ENCODE data around the gene AGRN.

Gene AGRN

DNA sequence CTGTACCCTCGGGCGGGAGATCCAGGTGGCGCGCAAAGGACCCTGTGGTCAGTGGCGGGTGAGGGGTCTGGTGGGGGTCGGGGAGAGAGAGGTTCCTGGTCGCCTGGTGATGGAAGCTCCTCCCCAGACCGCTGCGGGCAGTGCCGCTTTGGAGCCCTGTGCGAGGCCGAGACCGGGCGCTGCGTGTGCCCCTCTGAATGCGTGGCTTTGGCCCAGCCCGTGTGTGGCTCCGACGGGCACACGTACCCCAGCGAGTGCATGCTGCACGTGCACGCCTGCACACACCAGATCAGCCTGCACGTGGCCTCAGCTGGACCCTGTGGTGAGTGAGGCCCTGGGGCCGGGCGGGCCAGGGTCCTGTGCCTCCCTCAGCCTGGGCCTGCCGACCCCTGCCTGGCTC, 23.5 kb downstream of the AGRN start:
- Histone ChIP-seq H3K27ac (ENCODE audit: low read depth, low read length) (no peak overlapping the region), H3K36me3 (ENCODE audit: control insufficient read depth in 5 of 5, insufficient read depth in 5 of 5, low read length in 5 of 5) (peaks cover 0 to 31% (median 10%) of the 10 kb centered on the region in 5 donors), H3K9ac (ENCODE audit: low read length in 5 of 5) (no peak overlapping the region)

DNA sequence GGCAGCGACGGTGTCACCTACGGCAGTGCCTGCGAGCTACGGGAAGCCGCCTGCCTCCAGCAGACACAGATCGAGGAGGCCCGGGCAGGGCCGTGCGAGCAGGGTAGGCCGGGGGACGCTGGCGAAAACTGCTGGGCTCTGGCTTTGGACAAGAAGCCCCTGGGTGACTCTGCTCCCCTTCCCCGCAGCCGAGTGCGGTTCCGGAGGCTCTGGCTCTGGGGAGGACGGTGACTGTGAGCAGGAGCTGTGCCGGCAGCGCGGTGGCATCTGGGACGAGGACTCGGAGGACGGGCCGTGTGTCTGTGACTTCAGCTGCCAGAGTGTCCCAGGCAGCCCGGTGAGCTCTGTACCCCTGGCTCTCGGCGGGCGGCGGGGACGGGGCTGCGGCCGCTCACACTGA, 24.0 kb downstream of the AGRN start:
- Histone ChIP-seq H3K36me3 (ENCODE audit: control insufficient read depth in 5 of 5, insufficient read depth in 5 of 5, low read length in 5 of 5) (peaks cover 0 to 31% (median 10%) of the 10 kb centered on the region in 5 donors), H3K4me1 (ENCODE audit: control insufficient read depth in 5 of 5, insufficient read depth in 5 of 5, low read length in 5 of 5) (peaks cover 0 to 13% (median 10%) of the 10 kb centered on the region in 5 donors), H3K9me3 (ENCODE audit: control insufficient read depth in 5 of 5, low read length in 5 of 5) (no peaks in the 10 kb centered on the region), H3K4me3 (ENCODE audit: low read depth in 1 of 5, low read length in 5 of 5) (no peak overlapping the region), H3K27me3 (ENCODE audit: control insufficient read depth in 5 of 5, insufficient read depth in 4 of 5, low read length in 5 of 5) (peaks cover 3 to 14% (median 8%) of the 10 kb centered on the region in 5 donors), H3K9ac (ENCODE audit: low read length in 5 of 5) (no peak overlapping the region), H3K27ac (ENCODE audit: low read depth, low read length) (no peak overlapping the region)

More for the DNA sequence above, 23.5 kb downstream of the AGRN start:
- Histone ChIP-seq H3K27me3 (ENCODE audit: control insufficient read depth in 5 of 5, insufficient read depth in 4 of 5, low read length in 5 of 5) (peaks cover 7 to 19% (median 12%) of the 10 kb centered on the region in 5 donors), H3K4me3 (ENCODE audit: low read depth in 1 of 5, low read length in 5 of 5) (no peak overlapping the region), H3K9me3 (ENCODE audit: control insufficient read depth in 5 of 5, low read length in 5 of 5) (no peaks in the 10 kb centered on the region), H3K4me1 (ENCODE audit: control insufficient read depth in 5 of 5, insufficient read depth in 5 of 5, low read length in 5 of 5) (peaks cover 0 to 13% (median 10%) of the 10 kb centered on the region in 5 donors)

DNA sequence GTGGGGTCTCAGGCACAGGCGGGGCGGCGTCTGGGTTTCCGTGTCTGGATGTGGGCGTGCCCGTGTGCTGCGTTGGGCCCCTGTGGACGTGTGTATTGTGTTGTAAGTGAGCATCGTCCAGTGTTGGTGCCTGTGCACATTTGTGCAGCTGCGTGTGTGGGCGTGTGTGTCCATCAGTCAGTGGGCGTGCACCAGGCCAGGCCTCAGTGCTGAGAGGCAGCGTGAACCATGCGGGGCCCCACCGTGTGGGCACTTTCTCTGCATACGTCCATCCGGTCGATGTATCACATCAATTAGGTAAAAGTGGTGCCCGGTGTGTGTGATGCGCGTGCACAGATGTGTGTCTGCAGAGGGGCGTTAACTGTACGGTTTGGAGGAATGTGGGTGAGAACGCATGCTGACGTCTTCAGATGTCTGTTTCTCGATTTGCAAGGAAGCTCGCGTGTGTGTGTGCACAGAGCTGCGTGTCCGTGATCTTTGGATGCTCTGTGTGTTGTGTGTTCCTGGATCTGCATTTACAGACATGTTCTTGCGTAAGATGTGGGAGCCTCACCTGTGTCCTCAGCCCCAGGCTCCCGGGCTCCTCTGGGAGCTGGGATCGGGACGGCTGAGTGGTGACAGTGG, 24.6 kb downstream of the AGRN start:
- no peaks in the 10 kb centered on the region for H3K9me3 ChIP-seq (ENCODE audit: control insufficient read depth in 5 of 5, low read length in 5 of 5)
- H3K27ac ChIP-seq (ENCODE audit: low read depth, low read length), result no peak overlapping the region
- H3K27me3 ChIP-seq (ENCODE audit: control insufficient read depth in 5 of 5, insufficient read depth in 4 of 5, low read length in 5 of 5), result peaks cover 2 to 8% (median 5%) of the 10 kb centered on the region in 5 donors
- peaks cover 0 to 31% (median 10%) of the 10 kb centered on the region in 5 donors for H3K36me3 ChIP-seq (ENCODE audit: control insufficient read depth in 5 of 5, insufficient read depth in 5 of 5, low read length in 5 of 5)
- no peak overlapping the region for H3K4me3 ChIP-seq (ENCODE audit: low read depth in 1 of 5, low read length in 5 of 5)
- H3K9ac ChIP-seq (ENCODE audit: low read length in 5 of 5), result no peak overlapping the region
- H3K4me1 ChIP-seq (ENCODE audit: control insufficient read depth in 5 of 5, insufficient read depth in 5 of 5, low read length in 5 of 5), result peaks cover 0 to 11% (median 10%) of the 10 kb centered on the region in 5 donors

DNA sequence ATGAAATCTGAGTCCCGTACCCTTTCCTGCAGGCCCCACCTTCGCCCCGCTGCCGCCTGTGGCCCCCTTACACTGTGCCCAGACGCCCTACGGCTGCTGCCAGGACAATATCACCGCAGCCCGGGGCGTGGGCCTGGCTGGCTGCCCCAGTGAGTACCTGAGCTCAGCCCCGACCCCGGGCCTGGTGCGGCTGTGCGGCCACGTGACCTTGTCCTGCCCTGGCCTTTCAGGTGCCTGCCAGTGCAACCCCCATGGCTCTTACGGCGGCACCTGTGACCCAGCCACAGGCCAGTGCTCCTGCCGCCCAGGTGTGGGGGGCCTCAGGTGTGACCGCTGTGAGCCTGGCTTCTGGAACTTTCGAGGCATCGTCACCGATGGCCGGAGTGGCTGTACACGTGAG, 25.2 kb downstream of the AGRN start:
- Histone ChIP-seq H3K27me3 (ENCODE audit: control insufficient read depth in 5 of 5, insufficient read depth in 4 of 5, low read length in 5 of 5) (peaks cover 0 to 4% (median 0%) of the 10 kb centered on the region in 5 donors), H3K36me3 (ENCODE audit: control insufficient read depth in 5 of 5, insufficient read depth in 5 of 5, low read length in 5 of 5) (peaks cover 0 to 31% (median 10%) of the 10 kb centered on the region in 5 donors), H3K27ac (ENCODE audit: low read depth, low read length) (no peak overlapping the region), H3K4me3 (ENCODE audit: low read depth in 1 of 5, low read length in 5 of 5) (no peak overlapping the region), H3K9me3 (ENCODE audit: control insufficient read depth in 5 of 5, low read length in 5 of 5) (no peaks in the 10 kb centered on the region), H3K9ac (ENCODE audit: low read length in 5 of 5) (no peak overlapping the region), H3K4me1 (ENCODE audit: control insufficient read depth in 5 of 5, insufficient read depth in 5 of 5, low read length in 5 of 5) (peaks cover 0 to 5% (median 5%) of the 10 kb centered on the region in 5 donors)

DNA sequence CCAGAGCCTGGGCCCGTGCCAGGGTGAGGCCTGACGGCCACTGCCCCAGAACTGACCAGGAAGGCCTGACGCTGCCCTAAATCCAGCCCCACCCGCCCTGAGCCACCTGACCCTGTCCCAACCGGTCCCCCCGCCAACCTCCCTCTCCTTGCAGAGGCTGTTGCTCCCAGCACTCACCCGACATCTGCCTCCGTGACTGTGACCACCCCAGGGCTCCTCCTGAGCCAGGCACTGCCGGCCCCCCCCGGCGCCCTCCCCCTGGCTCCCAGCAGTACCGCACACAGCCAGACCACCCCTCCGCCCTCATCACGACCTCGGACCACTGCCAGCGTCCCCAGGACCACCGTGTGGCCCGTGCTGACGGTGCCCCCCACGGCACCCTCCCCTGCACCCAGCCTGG, 26.3 kb downstream of the AGRN start:
- Histone ChIP-seq H3K27ac (ENCODE audit: low read depth, low read length) (no peak overlapping the region), H3K9ac (ENCODE audit: low read length in 5 of 5) (no peak overlapping the region), H3K4me1 (ENCODE audit: control insufficient read depth in 5 of 5, insufficient read depth in 5 of 5, low read length in 5 of 5) (no peaks in the 10 kb centered on the region), H3K4me3 (ENCODE audit: low read depth in 1 of 5, low read length in 5 of 5) (no peak overlapping the region), H3K9me3 (ENCODE audit: control insufficient read depth in 5 of 5, low read length in 5 of 5) (no peaks in the 10 kb centered on the region), H3K36me3 (ENCODE audit: control insufficient read depth in 5 of 5, insufficient read depth in 5 of 5, low read length in 5 of 5) (peaks cover 0 to 38% (median 10%) of the 10 kb centered on the region in 5 donors), H3K27me3 (ENCODE audit: control insufficient read depth in 5 of 5, insufficient read depth in 4 of 5, low read length in 5 of 5) (no peaks in the 10 kb centered on the region)

DNA sequence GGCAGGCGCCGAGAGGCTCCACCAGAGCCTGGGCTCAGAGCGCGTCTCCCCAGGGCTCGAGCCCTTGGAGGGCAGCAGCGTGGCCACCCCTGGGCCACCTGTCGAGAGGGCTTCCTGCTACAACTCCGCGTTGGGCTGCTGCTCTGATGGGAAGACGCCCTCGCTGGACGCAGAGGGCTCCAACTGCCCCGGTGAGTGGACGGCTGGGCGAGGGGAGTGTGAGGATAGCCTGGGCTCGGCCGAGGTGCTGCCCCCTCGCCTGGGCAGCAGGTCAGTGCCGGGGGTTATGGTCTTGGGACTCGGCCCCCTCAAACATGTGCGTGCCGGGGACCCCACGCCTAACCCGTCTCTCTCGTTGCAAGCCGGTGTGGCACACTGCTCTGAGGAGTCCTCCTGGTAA, 26.8 kb downstream of the AGRN start:
- H3K9me3 ChIP-seq (ENCODE audit: control insufficient read depth in 5 of 5, low read length in 5 of 5), result no peaks in the 10 kb centered on the region
- no peak overlapping the region for H3K4me3 ChIP-seq (ENCODE audit: low read depth in 1 of 5, low read length in 5 of 5)
- no peaks in the 10 kb centered on the region for H3K4me1 ChIP-seq (ENCODE audit: control insufficient read depth in 5 of 5, insufficient read depth in 5 of 5, low read length in 5 of 5)
- H3K9ac ChIP-seq (ENCODE audit: low read length in 5 of 5), result no peak overlapping the region
- H3K36me3 ChIP-seq (ENCODE audit: control insufficient read depth in 5 of 5, insufficient read depth in 5 of 5, low read length in 5 of 5), result peaks cover 0 to 43% (median 10%) of the 10 kb centered on the region in 5 donors
- H3K27me3 ChIP-seq (ENCODE audit: control insufficient read depth in 5 of 5, insufficient read depth in 4 of 5, low read length in 5 of 5), result no peaks in the 10 kb centered on the region
- no peak overlapping the region for H3K27ac ChIP-seq (ENCODE audit: low read depth, low read length)

DNA sequence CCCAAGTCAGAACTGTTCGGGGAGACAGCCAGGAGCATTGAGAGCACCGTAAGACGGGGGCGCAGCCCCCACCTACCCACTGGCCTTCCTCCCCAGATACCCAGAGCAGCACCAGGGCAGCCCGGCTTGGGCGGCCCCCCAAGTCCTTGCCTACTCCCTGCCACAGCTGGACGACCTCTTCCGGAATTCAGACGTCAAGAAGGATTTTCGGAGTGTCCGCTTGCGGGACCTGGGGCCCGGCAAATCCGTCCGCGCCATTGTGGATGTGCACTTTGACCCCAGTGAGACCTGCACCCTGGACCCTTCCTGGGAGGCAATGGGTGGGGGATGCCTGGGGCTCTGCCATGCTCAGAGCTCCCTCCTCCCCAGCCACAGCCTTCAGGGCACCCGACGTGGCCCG, 27.5 kb downstream of the AGRN start:
- H3K27me3 ChIP-seq (ENCODE audit: control insufficient read depth in 5 of 5, insufficient read depth in 4 of 5, low read length in 5 of 5), result no peaks in the 10 kb centered on the region
- H3K36me3 ChIP-seq (ENCODE audit: control insufficient read depth in 5 of 5, insufficient read depth in 5 of 5, low read length in 5 of 5), result peaks cover 0 to 45% (median 10%) of the 10 kb centered on the region in 5 donors
- H3K4me1 ChIP-seq (ENCODE audit: control insufficient read depth in 5 of 5, insufficient read depth in 5 of 5, low read length in 5 of 5), result no peaks in the 10 kb centered on the region
- no peaks in the 10 kb centered on the region for H3K9me3 ChIP-seq (ENCODE audit: control insufficient read depth in 5 of 5, low read length in 5 of 5)
- H3K9ac ChIP-seq (ENCODE audit: low read length in 5 of 5), result no peak overlapping the region
- no peak overlapping the region for H3K27ac ChIP-seq (ENCODE audit: low read depth, low read length)
- H3K4me3 ChIP-seq (ENCODE audit: low read depth in 1 of 5, low read length in 5 of 5), result no peak overlapping the region

DNA sequence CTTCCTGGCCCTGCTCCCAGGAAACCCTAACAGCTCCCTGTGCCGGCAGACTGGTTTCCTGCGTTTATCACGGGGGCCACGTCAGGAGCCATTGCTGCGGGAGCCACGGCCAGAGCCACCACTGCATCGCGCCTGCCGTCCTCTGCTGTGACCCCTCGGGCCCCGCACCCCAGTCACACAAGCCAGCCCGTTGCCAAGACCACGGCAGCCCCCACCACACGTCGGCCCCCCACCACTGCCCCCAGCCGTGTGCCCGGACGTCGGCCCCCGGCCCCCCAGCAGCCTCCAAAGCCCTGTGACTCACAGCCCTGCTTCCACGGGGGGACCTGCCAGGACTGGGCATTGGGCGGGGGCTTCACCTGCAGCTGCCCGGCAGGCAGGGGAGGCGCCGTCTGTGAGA, 28.0 kb downstream of the AGRN start:
- no peaks in the 10 kb centered on the region for H3K27me3 ChIP-seq (ENCODE audit: control insufficient read depth in 5 of 5, insufficient read depth in 4 of 5, low read length in 5 of 5)
- H3K4me3 ChIP-seq (ENCODE audit: low read depth in 1 of 5, low read length in 5 of 5), result no peak overlapping the region
- peaks cover 0 to 45% (median 10%) of the 10 kb centered on the region in 5 donors for H3K36me3 ChIP-seq (ENCODE audit: control insufficient read depth in 5 of 5, insufficient read depth in 5 of 5, low read length in 5 of 5)
- no peaks in the 10 kb centered on the region for H3K9me3 ChIP-seq (ENCODE audit: control insufficient read depth in 5 of 5, low read length in 5 of 5)
- no peak overlapping the region for H3K9ac ChIP-seq (ENCODE audit: low read length in 5 of 5)
- no peak overlapping the region for H3K27ac ChIP-seq (ENCODE audit: low read depth, low read length)
- no peaks in the 10 kb centered on the region for H3K4me1 ChIP-seq (ENCODE audit: control insufficient read depth in 5 of 5, insufficient read depth in 5 of 5, low read length in 5 of 5)

DNA sequence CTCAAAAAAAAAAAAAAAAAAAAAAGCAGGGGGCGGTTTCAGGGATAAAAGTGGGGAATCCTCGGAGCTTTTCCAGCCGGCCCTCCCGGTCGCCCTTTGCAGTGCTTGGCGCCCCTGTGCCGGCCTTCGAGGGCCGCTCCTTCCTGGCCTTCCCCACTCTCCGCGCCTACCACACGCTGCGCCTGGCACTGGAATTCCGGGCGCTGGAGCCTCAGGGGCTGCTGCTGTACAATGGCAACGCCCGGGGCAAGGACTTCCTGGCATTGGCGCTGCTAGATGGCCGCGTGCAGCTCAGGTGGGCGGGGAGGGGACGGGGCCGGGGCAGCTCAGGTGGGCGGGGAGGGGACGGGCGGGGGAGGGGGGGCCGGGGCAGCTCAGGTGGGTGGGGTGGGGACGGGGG, 28.8 kb downstream of the AGRN start:
- H3K27ac ChIP-seq (ENCODE audit: low read depth, low read length), result no peak overlapping the region
- H3K4me1 ChIP-seq (ENCODE audit: control insufficient read depth in 5 of 5, insufficient read depth in 5 of 5, low read length in 5 of 5), result no peaks in the 10 kb centered on the region
- no peak overlapping the region for H3K9ac ChIP-seq (ENCODE audit: low read length in 5 of 5)
- no peak overlapping the region for H3K4me3 ChIP-seq (ENCODE audit: low read depth in 1 of 5, low read length in 5 of 5)
- no peaks in the 10 kb centered on the region for H3K9me3 ChIP-seq (ENCODE audit: control insufficient read depth in 5 of 5, low read length in 5 of 5)
- H3K27me3 ChIP-seq (ENCODE audit: control insufficient read depth in 5 of 5, insufficient read depth in 4 of 5, low read length in 5 of 5), result no peaks in the 10 kb centered on the region
- peaks cover 0 to 50% (median 10%) of the 10 kb centered on the region in 5 donors for H3K36me3 ChIP-seq (ENCODE audit: control insufficient read depth in 5 of 5, insufficient read depth in 5 of 5, low read length in 5 of 5)

DNA sequence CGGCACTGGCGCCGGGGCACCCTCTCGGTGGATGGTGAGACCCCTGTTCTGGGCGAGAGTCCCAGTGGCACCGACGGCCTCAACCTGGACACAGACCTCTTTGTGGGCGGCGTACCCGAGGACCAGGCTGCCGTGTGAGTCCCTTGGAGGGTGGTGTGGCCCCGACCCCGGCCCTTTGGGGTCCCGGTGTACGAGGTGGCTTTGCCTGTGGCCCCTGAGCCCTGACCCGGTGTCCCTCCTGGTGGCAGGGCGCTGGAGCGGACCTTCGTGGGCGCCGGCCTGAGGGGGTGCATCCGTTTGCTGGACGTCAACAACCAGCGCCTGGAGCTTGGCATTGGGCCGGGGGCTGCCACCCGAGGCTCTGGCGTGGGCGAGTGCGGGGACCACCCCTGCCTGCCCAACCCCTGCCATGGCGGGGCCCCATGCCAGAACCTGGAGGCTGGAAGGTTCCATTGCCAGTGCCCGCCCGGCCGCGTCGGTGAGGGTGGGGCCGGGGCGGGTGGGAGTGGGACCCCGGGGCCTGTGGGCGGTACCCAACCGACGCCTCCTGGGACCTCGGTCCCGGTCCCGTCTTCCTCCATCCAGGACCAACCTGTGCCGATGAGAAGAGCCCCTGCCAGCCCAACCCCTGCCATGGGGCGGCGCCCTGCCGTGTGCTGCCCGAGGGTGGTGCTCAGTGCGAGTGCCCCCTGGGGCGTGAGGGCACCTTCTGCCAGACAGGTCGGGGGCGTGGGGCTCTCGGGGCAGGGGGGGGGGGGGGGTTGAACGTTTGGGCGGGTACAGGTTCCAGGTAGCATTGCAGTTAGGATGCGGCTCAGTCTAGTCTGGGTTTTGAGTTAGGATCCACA, 29.6 kb downstream of the AGRN start:
- Histone ChIP-seq H3K4me3 (ENCODE audit: low read depth in 1 of 5, low read length in 5 of 5) (no peak overlapping the region), H3K9me3 (ENCODE audit: control insufficient read depth in 5 of 5, low read length in 5 of 5) (no peaks in the 10 kb centered on the region), H3K27me3 (ENCODE audit: control insufficient read depth in 5 of 5, insufficient read depth in 4 of 5, low read length in 5 of 5) (no peaks in the 10 kb centered on the region), H3K36me3 (ENCODE audit: control insufficient read depth in 5 of 5, insufficient read depth in 5 of 5, low read length in 5 of 5) (peaks cover 0 to 48% (median 10%) of the 10 kb centered on the region in 5 donors), H3K4me1 (ENCODE audit: control insufficient read depth in 5 of 5, insufficient read depth in 5 of 5, low read length in 5 of 5) (no peaks in the 10 kb centered on the region), H3K9ac (ENCODE audit: low read length in 5 of 5) (no peak overlapping the region), H3K27ac (ENCODE audit: low read depth, low read length) (no peak overlapping the region)

Measured in subcutaneous abdominal adipose tissue (tissue), 5 donors.